GM21528 (cell line): ENCODE data around the gene ABCA7.
"Not testable (repeated sequence)": the region's sequence is repeated elsewhere in the genome, so short reads cannot be mapped to it uniquely, and the experiment has no call there.

Experiments
- ATAC-seq: cut with Tn5 transposase; IDR thresholded peaks from one replicate; pipeline ENCODE4 v1.9.1; 2021; ENCODE audit warnings: mild to moderate bottlenecking, moderate library complexity; ENCODE audit not compliant: unreplicated experiment, low FRiP score

The ABCA7 gene

GRCh38 chr19:1113986-1114483 lies 74.1 kb downstream of the ABCA7 start:
- no peak for ATAC-seq

GRCh38 chr19:1114728-1115127 lies 74.8 kb downstream of the ABCA7 start:
- ATAC-seq, result not testable (repeated sequence)
